Activated CD4-positive, CD25-positive, alpha-beta regulatory T cell treated with anti-CD3 and anti-CD28 coated beads, Interleukin-2, amount 50 U/mL, for 24 hours (primary cell): ENCODE data around the gene ASAP3.
A peak's percentile ranks its signal among the peaks of the same experiment; 100 is the strongest.

Experiments used
- ATAC-seq, 2 donors: fragments of 150-1000 bp; cut with Tn5 transposase; one replicate each; pipeline ENCODE4 v1.10.0; 2021; ENCODE audit warnings: mild to moderate bottlenecking in 1 of 2, moderate library complexity in 1 of 2

Gene ASAP3

DNA sequence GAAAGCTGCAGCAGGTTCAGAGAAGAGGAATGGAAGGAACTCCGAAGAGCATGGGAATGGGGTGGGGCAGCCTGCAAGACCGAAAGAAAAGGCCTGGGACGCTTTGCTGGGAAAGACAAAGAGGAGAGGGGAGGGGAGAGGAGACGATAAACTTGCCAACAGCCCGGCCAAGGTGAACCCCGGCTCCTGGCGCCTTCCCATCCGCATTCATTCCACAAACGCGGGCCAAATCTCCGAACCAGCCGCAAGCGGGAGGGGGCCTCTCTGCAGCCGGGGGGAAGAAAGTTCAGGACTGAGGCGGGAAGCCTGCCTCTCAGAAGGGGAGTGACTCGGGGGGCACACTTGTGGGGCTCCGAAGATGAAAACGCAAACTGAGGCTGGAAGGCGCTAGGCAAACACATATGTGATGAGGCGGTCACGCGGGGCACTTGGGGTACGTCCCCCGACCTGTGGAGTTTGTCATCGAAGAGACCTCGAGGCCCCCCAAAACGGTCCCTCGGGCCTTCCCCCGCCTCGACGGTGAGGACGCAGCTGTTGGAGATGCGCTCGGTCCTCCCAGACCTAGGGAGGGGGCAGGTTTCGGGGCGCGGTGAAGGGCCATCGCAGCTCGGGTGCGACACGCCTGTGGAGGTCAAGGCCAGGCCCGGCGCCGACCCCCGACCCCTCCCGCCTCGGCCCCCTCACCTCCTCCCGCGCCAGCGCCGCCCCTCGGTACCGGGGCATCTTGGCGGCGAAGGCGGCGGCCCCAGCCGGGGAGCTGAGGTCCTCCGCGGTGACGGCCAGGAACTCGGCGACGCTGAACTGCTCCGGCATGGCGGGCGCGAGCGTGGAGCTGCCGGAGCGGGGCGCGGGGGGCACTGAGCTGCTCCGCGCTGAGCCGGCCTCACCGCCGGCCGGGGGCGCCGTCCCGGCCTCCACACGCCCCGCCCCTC is at the start of gene ASAP3:
Gene ASAP3, minus strand, starts transcription at position 859 of the 932 bp plus-strand sequence. Its CDS starts 46 bp downstream, at position 813.
- ATAC-seq = peak; percentile 51 to 60

DNA sequence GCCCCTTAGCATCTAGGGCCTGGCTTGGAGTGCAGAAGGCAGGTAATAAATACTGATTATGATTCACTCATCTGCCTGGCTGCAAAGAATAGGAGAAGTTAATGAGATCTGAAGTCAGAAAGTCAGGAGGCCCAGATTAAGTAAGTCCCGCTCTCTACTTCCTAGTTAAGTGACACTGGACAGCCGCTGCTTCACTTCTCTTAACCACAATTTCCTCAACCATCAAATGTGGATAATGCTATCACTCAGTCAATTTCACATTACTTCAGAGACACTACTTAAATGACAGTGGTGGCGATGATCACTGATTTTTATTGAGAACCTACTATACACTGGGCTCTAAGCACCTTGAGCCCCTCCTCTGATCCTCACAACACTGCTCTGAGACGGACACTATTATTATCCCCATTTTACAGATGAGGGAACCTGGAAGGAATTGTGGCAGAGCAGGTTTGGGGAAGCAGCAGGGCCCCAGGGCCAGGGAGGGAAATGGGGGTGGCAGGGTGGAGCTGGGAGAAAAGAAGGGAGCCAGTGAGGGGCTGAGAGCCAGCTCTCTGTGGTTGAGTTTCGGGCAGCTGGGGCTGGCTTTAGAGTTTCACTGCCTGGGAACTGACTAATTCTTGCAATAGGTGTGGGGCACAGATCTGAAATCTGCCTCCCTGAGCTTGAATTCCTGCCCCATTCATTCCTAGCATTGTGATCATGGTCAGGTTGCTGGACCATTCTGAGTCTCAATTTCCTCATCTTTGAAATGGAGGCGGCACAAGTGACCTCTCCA is 49.5 kb upstream of the ASAP3 start:
- peak; percentile 53 to 56 for ATAC-seq

DNA sequence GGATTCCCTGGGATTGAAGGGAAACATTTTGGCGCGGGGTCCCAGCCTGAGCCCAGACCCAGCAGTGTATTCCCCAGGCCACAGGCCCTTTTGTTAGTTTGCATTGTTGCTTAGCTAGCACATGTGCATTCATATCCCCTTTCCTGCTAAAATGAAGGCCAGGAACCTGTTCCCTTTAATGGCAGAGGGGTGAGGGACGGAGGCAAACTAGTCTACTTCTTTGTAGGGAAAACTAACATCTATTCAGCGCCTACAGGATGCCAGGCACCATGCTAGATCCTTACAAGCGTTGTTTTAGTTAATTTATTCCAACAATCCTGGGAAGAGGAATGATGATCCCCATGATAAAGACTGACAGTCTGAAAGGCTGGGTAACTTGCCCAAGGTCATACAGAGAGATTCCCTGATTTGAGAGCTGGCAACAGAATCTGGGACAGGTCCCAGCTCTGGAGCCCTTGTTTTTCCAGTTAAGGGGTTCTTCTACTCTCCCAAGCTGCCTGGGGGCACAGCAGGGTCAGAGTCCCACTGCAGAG is 47.6 kb upstream of the ASAP3 start:
- ATAC-seq = no peak

DNA sequence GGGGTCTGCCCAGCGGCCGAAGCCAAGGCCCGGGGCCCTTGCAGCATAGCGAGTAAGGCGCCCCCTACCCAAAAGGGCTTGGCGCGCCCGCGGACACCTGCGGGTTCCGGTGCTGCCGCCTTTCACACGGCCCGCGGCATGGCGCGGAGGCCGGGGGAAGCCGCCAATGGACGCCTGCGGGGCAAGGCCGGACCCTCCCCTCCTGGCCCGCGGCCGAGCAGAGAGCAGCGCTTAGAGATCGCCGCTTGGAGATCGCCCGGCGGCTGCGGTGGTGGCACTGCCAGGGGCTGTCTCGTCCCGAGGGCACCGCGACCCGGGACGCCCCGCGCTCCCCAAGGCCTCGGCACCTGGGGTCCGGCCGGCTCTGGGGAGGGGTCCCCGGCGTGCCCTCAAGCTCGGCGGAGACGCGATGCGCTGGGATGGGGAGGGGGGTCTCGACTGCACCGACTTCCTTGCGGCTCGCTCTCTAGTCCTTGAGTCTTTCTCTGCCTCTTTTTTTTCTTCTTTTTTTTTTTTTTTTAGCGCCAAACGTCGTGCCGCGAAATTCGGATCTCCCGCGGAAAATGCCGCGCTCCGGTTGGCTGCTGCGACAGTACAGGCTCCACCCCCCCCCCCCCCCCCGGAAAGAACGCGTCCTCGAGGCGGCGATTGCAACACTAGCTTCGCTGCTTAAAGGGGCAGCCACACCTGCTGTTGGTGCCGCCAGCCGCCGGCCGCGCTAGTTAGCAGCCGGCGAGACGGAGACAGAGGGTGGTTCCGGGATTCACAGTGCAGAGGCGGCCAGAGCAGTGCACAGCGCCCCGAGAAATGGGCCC is 47.0 kb upstream of the ASAP3 start, which contains the start of gene E2F2:
Gene E2F2, minus strand, starts transcription at position 487 of the 815 bp plus-strand sequence. Its CDS starts 440 bp downstream, at position 47.
- ATAC-seq = peak; percentile 72

DNA sequence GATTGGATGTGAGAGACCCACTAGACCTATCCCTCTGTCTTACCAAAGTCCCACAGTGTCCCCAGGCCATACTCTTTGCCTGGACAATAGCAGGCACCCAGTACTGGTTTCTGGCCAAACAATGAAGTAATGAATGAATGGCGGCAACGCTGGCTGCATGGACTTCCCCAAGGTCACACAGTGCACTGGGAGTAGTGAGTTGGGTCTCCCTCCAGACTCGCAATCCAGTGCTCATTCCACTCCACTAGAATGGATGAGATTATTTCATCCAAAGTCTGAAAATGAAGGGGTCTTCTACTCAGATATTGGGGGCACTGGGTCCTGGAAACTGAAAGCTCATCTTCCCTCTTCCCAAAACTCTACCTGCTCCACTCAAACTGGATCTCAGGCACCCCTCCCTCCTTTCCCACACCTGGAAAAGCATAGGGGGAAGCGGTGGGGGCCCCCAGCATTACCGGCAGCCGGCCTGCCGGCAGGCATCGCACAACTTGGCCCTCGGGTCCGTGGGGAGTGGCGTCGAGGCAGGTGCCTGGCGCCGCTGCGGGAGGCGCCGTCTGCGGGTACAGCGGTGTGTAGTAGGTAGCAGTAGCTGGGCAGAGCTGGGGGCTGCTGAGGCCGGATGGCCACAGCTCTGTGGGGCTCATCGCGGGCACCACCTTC is 46.2 kb upstream of the ASAP3 start:
- no peak for ATAC-seq

DNA sequence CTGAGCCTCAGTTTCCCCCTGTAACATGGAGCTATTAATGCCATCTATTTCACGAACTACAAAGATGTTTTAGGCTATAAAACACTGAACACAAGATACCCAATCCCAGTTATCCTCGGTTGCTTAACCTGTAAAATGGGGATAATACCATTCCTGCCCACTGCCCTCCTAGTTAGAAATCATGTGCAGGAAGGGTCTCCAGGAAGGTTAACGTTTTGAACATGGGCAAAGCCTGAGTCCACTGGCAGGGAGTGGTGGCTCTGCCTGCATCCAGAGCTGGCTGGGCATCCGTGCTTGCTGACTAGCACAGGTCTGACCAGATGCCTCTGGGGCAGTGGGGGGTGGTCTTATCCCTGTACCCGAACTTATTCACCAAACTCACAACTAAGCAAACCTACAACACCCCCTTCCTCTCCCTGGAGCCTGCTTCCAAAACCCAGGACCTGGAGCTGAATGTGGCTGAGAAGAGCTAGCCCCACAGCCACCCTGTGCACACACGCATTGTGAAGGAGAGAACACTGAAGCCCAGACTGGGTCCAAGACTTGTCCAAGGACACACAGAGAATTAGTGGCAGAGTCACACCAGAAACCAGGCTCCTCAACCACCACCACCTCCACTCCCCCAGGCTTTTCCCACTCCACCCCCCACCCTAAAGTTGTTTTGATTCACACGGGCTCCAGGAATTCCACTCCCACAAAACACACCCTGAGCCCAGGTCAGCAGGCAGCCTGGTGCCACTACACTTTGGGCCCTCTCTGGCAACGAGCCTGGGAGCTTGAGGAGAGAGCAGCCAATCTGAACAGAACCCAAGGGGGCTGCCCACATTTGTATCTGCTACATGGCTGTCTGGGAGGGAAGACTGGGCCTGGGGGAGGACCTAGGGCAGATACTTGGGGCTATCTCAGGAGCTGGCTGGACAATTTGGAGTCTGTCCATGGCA is 45.4 kb upstream of the ASAP3 start:
- no peak for ATAC-seq

DNA sequence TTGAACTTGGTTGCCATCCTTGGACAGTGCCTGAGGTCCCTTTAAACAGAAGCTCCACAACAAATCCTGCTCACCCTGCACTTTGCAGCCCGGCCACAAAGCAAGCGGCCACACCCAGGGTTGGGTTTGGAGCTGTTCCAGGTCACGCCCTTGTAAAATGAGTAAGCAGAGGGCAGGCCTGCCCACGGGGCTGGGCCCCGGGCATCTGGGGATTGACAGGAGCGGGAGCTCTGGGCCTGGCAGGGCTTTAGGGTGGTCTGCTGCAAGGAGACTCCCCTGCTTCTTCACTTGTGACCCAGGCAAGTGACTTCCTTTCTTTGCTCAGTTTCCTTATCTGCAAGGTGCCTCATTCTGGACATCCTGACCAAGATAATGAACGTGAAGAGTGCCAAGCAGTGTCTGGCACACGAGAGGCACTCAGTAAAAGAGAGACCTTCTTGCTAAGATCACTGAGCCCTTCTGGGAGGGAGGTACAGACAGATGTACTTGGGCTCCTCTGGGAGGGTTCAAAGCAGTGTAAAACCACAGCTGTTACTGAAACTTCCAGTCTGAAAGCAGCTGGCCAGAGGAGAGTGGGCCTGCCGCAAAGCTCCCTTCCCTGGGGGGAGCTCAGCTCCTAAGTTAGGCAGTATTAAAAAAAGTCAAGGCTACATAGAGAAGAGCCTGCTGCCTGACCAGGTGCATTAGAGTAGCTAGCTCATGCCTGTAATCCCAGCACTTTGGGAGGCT is 44.4 kb upstream of the ASAP3 start:
- ATAC-seq = peak; percentile 63 to 66

DNA sequence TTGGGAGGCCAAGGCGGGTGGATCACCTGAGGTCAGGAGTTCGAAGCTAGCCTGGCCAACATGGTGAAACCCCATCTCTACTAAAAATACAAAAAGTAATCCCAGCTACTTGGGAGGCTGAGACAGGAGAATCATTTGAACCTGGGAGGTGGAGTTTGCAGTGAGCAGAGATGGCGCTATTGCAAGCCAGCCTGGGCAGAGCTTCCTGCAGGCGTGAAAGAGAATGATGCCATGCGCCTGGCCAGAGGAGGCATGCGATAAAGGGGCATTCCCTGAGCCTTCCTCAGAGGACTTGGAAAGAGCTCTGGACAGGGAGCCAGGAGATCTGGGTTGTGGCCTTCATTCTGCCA is 43.9 kb upstream of the ASAP3 start:
- ATAC-seq = peak in 1 of 2 donors; percentile 2

DNA sequence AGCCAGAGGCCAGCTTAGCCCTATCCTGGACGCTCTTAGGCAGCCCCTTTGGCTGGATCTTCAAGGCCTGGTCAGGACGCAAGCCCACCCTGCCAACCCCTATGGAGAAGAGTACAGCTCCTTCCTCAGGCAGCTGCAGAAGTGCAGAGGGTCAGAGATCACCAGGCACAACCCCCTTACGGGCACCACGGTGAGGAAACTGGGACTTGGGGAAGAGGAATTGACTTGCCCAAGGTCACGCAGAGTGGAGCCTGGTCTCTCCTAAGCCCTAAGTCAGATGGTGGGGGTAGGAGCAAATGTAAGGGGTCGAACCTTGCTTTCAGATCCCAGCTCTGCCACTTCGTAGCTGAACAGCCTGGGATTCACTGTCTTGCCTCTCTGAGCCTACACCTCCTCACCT is 43.4 kb upstream of the ASAP3 start:
- no peak for ATAC-seq

DNA sequence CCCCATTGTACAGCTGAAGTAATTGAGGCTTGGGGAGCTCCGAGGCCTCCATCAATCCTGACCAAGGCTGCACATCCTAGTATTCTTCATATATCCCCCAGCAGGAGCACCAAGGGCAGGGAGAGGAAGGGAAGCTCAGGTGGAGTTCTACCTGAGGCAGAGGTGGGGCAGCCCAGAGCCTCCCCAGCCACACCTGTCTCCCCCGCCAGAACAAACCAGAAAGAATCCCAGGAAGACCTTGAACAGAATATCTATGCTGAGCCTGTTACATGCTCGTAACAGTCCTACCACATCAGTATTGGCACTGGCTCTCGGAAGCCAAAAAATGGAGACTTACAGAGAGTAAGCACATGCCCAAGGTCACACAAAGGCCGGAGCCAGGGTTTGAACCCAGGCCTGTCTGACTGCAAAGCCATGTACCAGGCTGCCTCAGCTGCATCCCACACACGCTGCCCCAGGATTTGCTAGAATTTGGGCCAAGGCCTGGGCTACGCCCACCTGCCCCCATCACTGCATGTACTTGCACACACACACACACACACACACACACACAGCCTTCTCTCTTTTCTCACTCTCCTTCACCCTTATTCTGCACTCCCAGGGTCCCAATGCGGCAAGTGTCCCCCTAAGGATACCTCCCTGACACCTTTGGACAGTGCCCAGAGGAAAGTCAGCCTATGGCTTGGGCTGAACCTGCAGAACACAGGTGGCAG is 42.5 kb upstream of the ASAP3 start:
- ATAC-seq = no peak

DNA sequence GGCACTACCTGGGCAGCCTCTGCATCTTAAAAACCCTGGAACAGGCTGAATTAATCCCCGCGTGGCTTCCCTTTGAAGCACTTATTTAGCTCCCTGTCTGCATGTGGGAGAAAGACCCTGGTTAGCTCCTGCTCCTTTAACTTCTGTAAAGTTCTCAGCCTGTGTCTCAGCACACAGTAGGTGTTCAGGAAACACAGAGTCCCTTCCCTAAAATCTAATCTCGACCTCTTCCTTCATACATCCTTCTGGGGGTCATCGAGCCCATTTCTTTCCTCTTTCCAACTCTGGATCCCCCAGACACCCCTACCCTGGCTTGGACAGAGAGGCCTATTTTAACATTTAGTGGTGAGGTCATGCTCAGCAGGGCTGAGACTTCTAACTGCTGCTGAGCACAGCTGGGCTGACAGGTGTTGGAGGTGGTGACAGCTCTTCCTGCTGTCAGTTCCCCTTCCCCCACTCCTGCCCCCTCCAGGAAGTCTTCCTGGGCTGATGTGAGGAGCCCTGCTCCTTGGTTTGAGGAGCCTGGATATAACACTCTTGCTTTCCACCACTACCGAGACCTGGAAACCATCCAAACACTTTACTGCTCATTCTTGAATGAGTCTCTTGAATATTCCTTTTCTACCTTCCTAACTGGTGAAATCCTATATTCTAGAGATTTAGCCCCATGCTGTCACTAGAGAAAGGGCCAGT is 41.7 kb upstream of the ASAP3 start:
- ATAC-seq = peak in 1 of 2 donors; percentile 19

DNA sequence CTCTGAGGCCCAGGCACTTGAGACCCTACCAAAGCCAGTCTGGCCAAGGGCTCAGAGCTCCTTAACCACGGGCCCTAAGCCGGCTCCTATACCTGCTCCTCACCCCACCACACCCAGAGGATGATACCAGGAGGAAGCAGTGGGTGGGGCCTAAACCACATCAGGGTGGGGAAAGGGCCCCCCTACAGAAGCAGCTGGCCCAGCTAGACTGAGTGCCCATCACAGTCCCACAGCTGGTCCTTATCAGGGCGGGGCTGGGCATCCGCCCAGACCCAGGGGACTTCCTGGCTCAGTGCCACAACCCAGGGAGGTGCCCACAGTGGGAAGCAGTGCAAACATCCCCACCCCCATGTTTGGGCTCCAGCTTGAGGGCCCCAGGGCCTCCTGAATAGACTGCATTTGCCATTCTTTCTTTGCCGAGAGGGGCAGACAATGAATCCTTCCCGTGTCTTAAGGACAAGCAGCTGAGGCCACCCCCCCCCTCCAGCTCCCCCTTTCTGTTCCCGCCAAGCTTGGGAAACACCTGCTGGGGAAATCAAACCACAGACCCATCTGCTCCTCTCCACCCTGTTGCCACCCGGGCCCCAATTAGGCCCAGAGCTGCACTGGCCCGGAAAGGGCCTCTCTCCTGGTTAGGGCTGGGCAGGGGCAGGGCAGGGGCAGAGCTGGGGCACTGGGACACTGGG is 40.9 kb upstream of the ASAP3 start:
- ATAC-seq = no peak

DNA sequence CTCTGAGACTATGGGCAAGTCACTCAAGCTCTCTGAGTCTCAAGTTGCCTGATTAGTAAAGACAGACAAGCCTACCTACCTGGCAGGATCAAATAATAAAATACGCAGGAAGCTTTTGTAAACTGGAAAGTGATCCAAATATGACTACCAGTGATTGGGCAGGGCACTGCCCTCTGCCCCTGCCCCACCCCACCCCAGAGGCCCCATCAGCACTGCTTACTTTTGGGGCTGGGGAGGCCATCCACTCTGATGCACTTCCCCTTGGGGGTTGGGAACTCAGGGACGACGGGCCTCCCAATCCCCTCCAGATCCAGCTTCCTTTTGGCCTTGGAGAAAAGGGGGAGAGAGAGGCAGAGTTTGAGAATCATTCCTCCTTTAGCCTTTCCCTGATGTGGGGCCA is 40.2 kb upstream of the ASAP3 start:
- ATAC-seq = no peak

DNA sequence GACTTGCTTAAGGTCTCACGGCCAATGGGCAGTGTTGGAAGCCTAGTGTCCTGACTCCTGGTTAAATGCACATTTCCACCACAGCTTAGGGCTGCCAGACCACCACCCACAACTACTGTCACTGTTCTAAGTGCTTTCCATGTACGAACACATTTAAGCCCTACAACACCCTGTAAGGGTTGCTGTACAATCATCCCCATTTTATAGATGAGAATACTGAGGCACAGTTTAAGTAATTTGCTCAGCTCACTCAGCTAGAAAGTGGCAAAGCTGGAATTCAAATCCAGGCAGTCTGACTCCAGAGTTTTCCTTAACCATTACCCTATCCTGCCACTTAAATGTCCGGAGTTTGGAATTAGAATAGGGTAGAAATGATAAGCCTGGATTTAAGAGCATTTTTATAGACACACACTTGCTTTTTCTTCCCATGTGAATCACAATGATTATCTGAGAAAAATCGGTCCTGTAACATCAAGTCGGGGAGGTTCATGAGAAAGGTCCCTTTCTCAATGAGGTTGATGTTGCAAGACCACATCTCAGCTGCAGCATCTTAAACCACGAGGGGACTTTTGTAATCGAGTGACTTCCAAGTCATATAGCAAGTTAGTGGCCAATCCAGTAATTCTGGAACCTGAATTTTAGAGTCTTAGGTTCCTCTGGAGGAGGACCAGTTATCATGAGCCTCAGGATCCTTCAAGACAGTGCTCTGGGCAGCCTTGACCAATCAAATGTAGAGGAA is 38.4 kb upstream of the ASAP3 start:
- ATAC-seq = peak in 1 of 2 donors; percentile 55

DNA sequence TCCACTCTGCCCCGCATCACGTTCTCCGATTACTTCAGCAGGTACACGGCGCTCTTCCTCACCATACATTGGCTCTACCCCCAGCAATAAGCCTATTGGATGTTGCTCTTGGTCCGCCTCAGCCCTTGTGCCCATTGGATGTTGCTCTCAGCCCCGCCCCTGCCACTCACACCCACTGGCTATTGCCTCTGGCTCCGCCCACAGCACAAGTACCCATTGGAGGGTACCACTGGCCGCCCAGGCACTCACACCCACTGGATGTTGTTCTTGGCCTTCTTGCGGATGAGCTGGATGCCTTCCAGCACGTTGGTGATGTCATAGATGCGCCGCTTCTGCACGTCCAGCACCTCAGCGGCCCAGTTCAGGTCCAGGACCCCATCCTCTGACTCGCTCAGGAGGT is 37.6 kb upstream of the ASAP3 start:
- no peak for ATAC-seq

DNA sequence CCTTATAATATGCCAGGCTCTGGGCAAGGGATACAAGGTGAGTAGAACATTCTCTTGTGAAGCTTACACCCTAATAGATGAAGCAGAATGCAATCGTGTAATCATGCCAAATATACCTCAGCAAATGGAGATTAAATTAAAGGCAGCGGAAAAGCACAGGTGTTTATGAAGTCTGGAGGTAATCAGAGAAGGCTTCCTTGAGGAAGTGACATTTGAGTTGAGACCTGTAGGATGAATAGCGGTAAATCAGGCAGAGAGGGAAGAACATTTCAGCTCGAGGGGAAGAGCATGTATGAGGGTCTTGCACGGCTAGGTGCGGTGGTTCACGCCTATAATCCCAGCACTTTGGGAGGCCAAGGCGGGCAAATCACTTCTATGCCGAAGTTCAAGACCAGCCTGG is 33.6 kb upstream of the ASAP3 start:
- ATAC-seq = no peak

DNA sequence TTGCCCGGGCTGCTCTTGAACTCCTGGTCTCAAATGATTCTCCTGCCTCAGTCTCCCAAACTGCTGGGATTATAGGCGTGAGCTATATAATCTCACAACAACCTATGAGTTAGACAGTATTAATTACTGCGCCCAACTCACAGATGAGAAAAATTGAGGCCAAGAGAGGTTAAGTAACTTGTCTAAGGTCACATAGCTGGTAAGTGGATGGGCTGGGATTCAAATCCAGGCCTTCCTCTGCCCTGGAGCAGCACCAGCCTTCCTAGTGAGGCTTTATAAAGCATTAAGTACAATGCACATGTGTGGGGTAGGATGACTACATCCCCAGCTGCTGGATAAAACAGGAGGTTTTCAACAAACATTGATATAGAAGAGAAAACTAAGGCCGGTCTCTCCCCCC is 31.9 kb upstream of the ASAP3 start:
- no peak for ATAC-seq
